Right ventricle myocardium inferior (tissue), 1 donor: ENCODE data around the gene VWA8. TPM values are rescaled to one million over a fixed set of nuclear protein-coding genes. Genes with fewer than 3 reads are reported as not detected.

Experiments used
- ATAC-seq: fragments of 200-7000 bp; cut with Tn5 transposase; one replicate; pipeline ENCODE4 v1.9.1; 2020; ENCODE audit warnings: mild to moderate bottlenecking, moderate library complexity
- DNase-seq: peaks from one replicate; pipeline ENCODE4 v3.0.0; 2021; ENCODE audit errors: missing footprints
- intact Hi-C: fragments of 100-400 bp; cut with DNase I; formaldehyde crosslinking; loops from one replicate; pipeline ENCODE4 v1.11.0; 2022
- total RNA-seq: library from RNA; stranded (reverse); fragmentation: NEBNext Ultra II Directional; extraction: Animal tissue kit (Norgen Biotek cat#: 25700); gene quantifications from one replicate; pipeline ENCODE4 v1.2.1, GENCODE V29; 2021
- donor health status: DM: no; HTN: yes; CAD: no; lungs with severe emphysema.

The VWA8 gene
- total RNA-seq, 1 donor from 2014 or later: 40.1 TPM

DNA sequence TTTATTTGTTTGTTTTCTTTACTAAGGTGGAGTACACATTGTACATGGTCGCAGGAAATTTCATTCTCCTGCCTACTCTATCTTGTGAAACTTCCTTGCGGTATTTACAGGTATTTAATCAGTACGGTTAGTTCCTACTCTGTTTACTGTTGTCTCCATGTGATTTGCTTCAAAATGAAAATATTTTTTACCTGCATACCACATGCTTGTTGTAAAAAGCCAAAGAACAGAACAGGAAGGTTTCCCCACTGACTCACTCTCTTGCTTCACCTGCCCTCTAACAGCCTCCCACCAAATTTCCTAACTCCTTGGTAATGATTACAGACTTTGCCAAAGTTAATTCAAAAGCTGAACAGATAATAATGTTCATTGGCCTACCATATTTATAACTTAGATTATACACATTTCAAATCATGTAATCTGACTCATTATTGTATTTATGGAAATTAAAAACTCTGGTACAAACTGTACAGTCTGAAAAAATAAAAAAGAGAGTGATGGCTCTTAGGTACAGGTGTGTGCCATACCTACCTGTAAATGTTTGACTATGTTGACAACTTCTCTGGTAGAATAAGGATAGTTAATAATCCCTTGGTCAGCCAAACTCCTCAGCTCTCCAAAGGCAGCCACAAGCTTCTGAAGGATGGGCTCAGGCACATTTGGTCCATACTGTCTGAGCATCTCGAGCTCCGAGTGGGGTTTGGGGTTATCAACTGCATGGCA lies 239.9 kb downstream of the VWA8 start:
- no peak for ATAC-seq
- no peak for DNase-seq
- intact Hi-C loops: no loop called here

DNA sequence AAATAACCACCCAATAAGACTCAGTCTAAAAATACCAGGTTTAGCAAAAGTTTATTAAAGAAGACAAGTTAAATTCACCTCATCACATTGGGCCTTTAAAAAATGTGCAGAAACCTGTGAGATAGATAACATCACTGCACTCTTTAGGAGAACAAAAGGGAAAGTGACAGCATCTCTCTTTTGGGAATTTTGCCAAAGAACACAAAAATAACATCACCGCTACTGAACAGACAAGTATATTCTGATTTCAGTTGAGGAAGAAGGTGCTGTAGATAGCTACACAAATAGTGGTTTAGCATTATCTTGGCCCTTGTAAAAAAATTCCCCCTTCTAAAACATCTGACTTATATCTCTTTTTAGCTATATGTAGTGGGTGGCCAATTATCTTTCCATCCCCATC lies 244.7 kb downstream of the VWA8 start:
- intact Hi-C loops: no loop called here
- ATAC-seq: no peak
- DNase-seq: no peak

- DNase-seq (no peak), ATAC-seq (no peak)
- intact Hi-C loops: no loop called here
Measured at GRCh38 chr13:41713405-41713804, 247.5 kb downstream of the VWA8 start.

DNA sequence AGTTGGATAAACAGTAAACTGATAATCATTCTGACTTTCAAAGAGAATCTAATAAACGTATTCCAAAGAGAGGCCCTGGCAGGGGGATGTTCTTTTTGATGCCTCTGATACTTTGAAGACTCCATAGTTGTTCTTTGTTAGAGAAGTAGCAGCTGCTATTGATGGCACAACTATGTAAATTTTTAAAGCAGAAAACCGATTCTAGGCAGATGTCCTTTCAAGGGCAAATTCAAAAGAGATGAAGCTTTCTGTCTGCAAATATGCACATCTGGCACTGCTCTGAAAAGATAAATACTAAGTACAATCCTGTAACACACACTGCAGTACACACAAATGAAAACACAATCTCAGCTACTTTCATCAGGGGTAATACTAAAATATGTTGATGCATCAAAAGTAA lies 250.1 kb downstream of the VWA8 start:
- no peak for DNase-seq
- intact Hi-C loops: no loop called here
- no peak for ATAC-seq

DNA sequence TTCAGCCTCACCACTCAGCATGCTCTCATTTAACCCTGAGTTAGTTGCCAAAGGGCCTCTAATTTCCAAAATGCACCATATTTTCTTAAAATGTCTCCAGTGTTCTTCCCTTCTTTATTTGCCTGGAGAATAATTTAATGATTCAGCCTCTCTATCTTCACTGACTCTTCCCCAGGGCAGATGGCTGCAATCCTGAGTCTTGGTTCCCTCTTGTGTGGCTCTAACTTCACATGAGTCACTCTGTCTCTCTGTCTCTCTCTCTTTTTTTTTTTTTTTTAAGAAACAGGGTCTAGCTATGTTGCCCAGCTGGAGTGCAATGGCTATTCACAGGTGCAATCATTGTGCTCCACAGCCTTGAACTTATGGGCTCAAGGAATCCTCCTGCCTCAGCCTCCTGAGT lies 251.4 kb downstream of the VWA8 start:
- ATAC-seq (no peak), DNase-seq (no peak)
- intact Hi-C loops: no loop called here

GRCh38 chr13:41708713-41709112 lies 252.2 kb downstream of the VWA8 start:
- DNase-seq (no peak), ATAC-seq (peak; percentile 80)
- intact Hi-C loops: no loop called here

- ATAC-seq: peak; percentile 47
- intact Hi-C loops: no loop called here
- DNase-seq: no peak
Measured at GRCh38 chr13:41707194-41707821, 253.6 kb downstream of the VWA8 start.

- peak; percentile 67 for ATAC-seq
Measured at GRCh38 chr13:41706152-41706551, 254.8 kb downstream of the VWA8 start.

DNA sequence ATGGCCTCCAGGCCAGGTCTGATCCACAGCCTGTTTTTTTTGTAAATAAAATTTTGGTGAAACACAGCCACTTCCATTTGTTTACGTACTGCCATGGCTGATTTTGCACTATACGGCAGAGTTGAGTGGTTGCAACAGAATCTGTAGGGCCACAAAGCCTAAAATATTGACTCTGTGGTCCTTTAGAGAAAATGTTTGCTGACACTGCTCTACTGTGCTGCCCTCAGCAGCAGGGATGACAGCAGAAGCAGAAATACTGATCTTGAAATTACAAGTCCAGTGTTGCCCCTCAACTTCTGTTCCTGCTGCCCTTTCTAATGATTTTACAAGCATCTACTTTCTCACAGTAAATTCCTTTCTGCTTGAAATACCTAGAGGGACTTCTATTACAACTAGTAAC lies 258.4 kb downstream of the VWA8 start:
- no peak for ATAC-seq
- intact Hi-C loops: no loop called here
- no peak for DNase-seq

More at GRCh38 chr13:41706152-41706551, 254.8 kb downstream of the VWA8 start:
- intact Hi-C loops: no loop called here
- no peak for DNase-seq

DNA sequence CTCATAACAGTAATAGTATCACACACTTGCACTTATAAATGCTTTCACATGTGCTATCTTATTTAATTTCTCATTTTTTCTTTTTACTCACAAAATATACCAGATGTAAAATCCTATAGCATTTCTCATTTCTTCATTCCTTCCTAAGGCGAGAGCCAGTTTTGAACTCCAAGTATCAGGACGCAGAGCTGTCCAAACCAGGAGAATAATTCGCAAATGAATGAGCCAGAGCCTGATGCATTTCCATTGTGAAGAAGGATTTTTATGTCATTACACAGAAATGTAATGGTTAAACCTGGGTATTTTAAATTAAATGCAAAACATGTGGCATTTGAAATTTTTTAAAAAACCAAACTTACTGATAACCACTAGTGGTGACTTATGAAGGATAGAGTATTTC lies 259.2 kb downstream of the VWA8 start:
- DNase-seq: no peak
- ATAC-seq: no peak
- intact Hi-C loops: no loop called here

GRCh38 chr13:41700790-41701310 lies 260.1 kb downstream of the VWA8 start:
- DNase-seq (no peak), ATAC-seq (peak; percentile 56)
- intact Hi-C loops: no loop called here

DNA sequence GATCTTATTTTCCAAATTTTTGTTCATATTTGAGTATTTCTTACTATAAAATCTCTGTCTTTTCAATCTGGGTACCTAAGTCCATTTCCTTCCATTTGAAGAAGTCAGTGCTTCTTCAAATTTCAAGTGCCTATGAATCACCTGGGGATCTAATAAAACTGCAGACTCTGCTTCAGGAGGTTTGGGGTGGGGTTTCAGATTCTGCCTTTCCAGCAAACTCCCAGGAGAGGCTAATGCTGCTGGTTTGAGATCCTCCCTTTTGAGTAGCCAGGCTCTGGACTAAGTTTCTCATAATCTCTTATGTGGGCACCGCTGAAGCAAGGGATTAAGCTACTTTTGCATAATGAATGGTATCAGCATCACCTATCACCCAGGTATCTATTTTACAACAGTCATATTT lies 261.1 kb downstream of the VWA8 start:
- intact Hi-C loops: no loop called here
- no peak for ATAC-seq

DNA sequence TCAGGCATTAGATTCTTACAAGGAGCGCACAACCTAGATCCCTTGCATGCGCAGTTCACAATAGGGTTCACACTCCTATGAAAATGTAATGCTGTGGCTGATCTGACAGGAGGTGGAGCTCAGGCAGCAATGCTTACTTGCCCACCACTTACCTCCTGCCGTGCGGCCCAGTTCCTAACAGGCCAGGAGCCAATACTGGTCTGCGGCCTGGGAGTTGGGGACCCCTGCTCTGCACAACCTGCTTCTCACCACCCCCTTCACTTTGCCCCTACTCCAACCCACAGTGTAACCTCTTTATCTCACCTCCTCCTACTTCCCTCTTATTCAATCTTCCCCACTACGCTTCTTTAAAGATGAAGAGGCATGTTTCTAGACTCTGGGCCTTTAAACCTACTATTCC lies 263.3 kb downstream of the VWA8 start:
- DNase-seq (no peak), ATAC-seq (no peak)
- intact Hi-C loops: no loop called here

More for the DNA sequence above, 261.1 kb downstream of the VWA8 start:
- no peak for DNase-seq

GRCh38 chr13:41696163-41697003 lies 264.5 kb downstream of the VWA8 start:
- intact Hi-C loops: no loop called here
- ATAC-seq (no peak), DNase-seq (no peak)

DNA sequence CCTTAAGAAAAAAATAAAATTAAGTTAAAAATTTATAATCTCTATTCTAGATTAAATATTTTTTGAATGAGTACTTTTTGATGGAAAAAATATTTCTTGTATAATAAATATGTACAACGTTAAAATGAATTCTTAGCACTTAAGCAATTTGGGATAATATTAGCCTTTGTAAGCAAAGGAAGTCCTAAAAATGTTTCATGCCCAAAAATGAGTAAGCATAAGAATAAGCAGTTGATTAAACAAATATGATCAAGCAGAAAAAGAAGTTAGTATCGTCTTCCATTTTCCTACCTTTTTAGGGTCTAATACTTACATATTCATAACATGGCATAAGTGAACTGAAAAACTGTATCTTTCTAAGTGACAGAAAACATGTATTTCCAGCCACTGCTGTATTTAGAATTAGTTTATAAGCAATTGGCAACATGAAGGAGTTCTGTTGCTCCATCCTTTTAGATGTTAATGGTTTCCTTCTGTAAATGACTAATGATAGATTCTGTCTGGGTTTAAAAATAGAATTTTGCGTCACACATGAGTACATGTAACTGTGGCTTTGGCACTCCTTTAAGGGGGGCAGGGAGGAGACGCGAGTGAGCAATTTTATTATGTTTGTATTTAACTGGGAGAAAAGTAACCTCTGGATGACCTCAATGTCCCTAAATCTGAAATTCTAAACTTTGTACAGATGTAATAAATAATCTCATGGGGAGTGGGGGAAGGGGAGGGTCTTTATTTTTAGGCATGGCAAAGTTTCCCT lies 266.2 kb downstream of the VWA8 start:
- ATAC-seq (peak; percentile 89), DNase-seq (peak; percentile 62)
- intact Hi-C loops: no loop called here

DNA sequence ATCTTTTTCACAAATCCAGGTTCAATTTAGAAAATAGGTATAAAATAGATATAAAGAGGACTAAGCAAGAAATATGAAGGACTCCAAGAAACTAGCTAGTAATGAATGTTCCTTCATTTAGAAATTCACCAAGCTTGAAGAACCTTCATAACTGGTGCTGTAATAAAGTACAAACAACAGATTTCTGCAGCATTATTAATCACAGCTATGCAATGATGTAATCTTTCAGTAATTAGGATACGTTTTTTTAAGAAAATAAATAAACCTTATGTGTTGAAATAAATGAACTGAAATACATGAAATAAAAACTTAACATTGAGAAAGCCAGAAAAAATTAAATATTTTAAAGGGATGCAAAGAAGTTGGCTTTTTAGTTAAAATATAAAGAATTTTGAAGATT lies 267.5 kb downstream of the VWA8 start:
- ATAC-seq (no peak), DNase-seq (no peak)
- intact Hi-C loops: no loop called here

DNA sequence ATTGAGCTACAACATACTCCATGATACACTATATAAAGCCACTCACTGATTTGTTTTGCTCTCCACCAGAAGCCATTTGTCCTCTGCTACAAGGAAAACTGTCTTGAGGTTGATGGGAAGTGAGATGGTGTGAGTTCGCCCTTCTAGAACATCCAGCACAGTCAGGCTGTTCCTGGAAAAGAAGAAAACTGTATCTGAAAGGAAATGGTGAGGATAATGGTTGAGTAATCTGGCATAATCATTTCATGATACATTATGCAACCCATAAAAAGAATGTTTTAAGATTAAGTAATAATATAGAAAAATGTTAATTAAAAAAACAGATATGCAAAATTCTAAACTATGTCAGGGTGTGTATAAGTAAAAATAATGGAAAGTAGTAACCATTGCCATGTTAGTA lies 269.6 kb downstream of the VWA8 start:
- no peak for ATAC-seq

GRCh38 chr13:41682766-41683165 lies 278.1 kb downstream of the VWA8 start:
- intact Hi-C loops: no loop called here
- no peak for ATAC-seq

More for the DNA sequence above, 269.6 kb downstream of the VWA8 start:
- no peak for DNase-seq
- intact Hi-C loops: no loop called here

GRCh38 chr13:41682001-41682400 lies 278.9 kb downstream of the VWA8 start:
- no peak for ATAC-seq
- DNase-seq: no peak
- intact Hi-C loops: no loop called here

More at GRCh38 chr13:41682766-41683165, 278.1 kb downstream of the VWA8 start:
- no peak for DNase-seq
